ENCODE measurements around the gene LASP1NB.

- TF ChIP-seq SMC3 (conservative IDR thresholded peaks at IDR 0.05; ENCODE audit: poor library complexity) (no peak), CTCF (IDR thresholded peaks at IDR 0.05; ENCODE audit: poor library complexity, severe bottlenecking) (no peak), TAF1 (IDR thresholded peaks at IDR 0.05; ENCODE audit: low read depth) (no peak), EZH2 (IDR thresholded peaks at IDR 0.05; ENCODE audit: borderline replicate concordance, insufficient read depth, low read length, poor library complexity, severe bottlenecking) (no peak), MXI1 (conservative IDR thresholded peaks at IDR 0.05; ENCODE audit: poor library complexity, severe bottlenecking) (no peak), POLR2AphosphoS5 (IDR thresholded peaks at IDR 0.05) (no peak), EP300 (conservative IDR thresholded peaks at IDR 0.05; ENCODE audit: poor library complexity, severe bottlenecking) (no peak), REST (IDR thresholded peaks at IDR 0.05; ENCODE audit: borderline replicate concordance) (no peak), RAD21 (conservative IDR thresholded peaks at IDR 0.05) (no peak)
These were observed 45.3 kb upstream of the LASP1NB start for GRCh38 chr17:38879878-38880665.

Measured in neural cell (in vitro differentiated cells).